Duodenal mucosa (tissue), 2 donors: ENCODE measurements around the gene EXOC6B.

Experiments used
- H3K27ac ChIP-seq: one replicate; pipeline ENCODE4 v1.7.0; 2013; ENCODE audit warnings: low read depth, low read length
- H3K27me3 ChIP-seq, 2 donors: one replicate each; pipeline ENCODE4 v1.7.0; 2013; ENCODE audit warnings: low read length in 2 of 2, control low read depth in 1 of 2; ENCODE audit not compliant: insufficient read depth in 2 of 2, control insufficient read depth in 1 of 2
- H3K36me3 ChIP-seq, 2 donors: one replicate each; pipeline ENCODE4 v1.7.0; 2013; ENCODE audit warnings: low read length in 2 of 2, control low read depth in 1 of 2; ENCODE audit not compliant: insufficient read depth in 2 of 2, control insufficient read depth in 1 of 2
- H3K4me1 ChIP-seq, 2 donors: one replicate each; pipeline ENCODE4 v1.7.0; 2013; ENCODE audit warnings: low read length in 2 of 2, control low read depth in 1 of 2; ENCODE audit not compliant: insufficient read depth in 2 of 2, control insufficient read depth in 1 of 2
- H3K4me3 ChIP-seq, 2 donors: one replicate each; pipeline ENCODE4 v1.7.0; 2013; ENCODE audit warnings: low read length in 2 of 2, low read depth in 1 of 2
- H3K9ac ChIP-seq, 2 donors: one replicate each; pipeline ENCODE4 v1.7.0; 2013; ENCODE audit warnings: low read length in 2 of 2, low read depth in 1 of 2
- H3K9me3 ChIP-seq, 2 donors: one replicate each; pipeline ENCODE4 v1.7.0; 2013; ENCODE audit warnings: low read length in 2 of 2, control low read depth in 1 of 2; ENCODE audit not compliant: control insufficient read depth in 1 of 2

The EXOC6B gene

GRCh38 chr2:72825257-72826155, at the start of gene EXOC6B:
EXOC6B (minus strand) TSS chr2:72826033.
- no peaks in the 10 kb centered on the region for H3K9me3 ChIP-seq
- no peaks in the 10 kb centered on the region for H3K36me3 ChIP-seq
- H3K9ac ChIP-seq: peak within 1 kb of the TSS; percentile 75 to 85
- H3K27me3 ChIP-seq: no peaks in the 10 kb centered on the region
- peaks cover 11 to 14% of the 10 kb centered on the region in 2 donors for H3K4me1 ChIP-seq
- peak within 1 kb of the TSS; percentile 87 to 96 for H3K4me3 ChIP-seq
- peak within 1 kb of the TSS; percentile 58 for H3K27ac ChIP-seq

- Histone ChIP-seq H3K9me3 (no peaks in the 10 kb centered on the region), H3K27ac (no peak overlapping the region), H3K9ac (no peak overlapping the region), H3K36me3 (no peaks in the 10 kb centered on the region), H3K4me1 (no peaks in the 10 kb centered on the region), H3K27me3 (peaks cover 0 to 4% of the 10 kb centered on the region in 2 donors), H3K4me3 (no peak overlapping the region)
Measured at GRCh38 chr2:72871880-72872279, 46.0 kb upstream of the EXOC6B start.

GRCh38 chr2:72871060-72871459, 45.2 kb upstream of the EXOC6B start:
- Histone ChIP-seq H3K27me3 (peaks cover 0 to 4% of the 10 kb centered on the region in 2 donors), H3K9ac (no peak overlapping the region), H3K4me1 (no peaks in the 10 kb centered on the region), H3K9me3 (no peaks in the 10 kb centered on the region), H3K4me3 (no peak overlapping the region), H3K36me3 (no peaks in the 10 kb centered on the region), H3K27ac (no peak overlapping the region)

GRCh38 chr2:72864500-72864899, 38.7 kb upstream of the EXOC6B start:
- no peaks in the 10 kb centered on the region for H3K36me3 ChIP-seq
- peaks cover 12 to 15% of the 10 kb centered on the region in 2 donors for H3K27me3 ChIP-seq
- H3K27ac ChIP-seq: no peak overlapping the region
- H3K4me3 ChIP-seq: no peak overlapping the region
- H3K9me3 ChIP-seq: no peaks in the 10 kb centered on the region
- H3K9ac ChIP-seq: no peak overlapping the region
- H3K4me1 ChIP-seq: peaks cover 4 to 10% of the 10 kb centered on the region in 2 donors

- H3K4me3 ChIP-seq: peak overlapping the region in 1 of 2 donors; percentile 48
- H3K9ac ChIP-seq: no peak overlapping the region
- no peaks in the 10 kb centered on the region for H3K9me3 ChIP-seq
- H3K36me3 ChIP-seq: no peaks in the 10 kb centered on the region
- peaks cover 4 to 10% of the 10 kb centered on the region in 2 donors for H3K4me1 ChIP-seq
- H3K27ac ChIP-seq: no peak overlapping the region
- H3K27me3 ChIP-seq: peaks cover 12 to 15% of the 10 kb centered on the region in 2 donors
Measured at GRCh38 chr2:72863046-72863445, 37.2 kb upstream of the EXOC6B start.

GRCh38 chr2:72862239-72862988, 36.6 kb upstream of the EXOC6B start:
- Histone ChIP-seq H3K27me3 (peaks cover 16 to 17% of the 10 kb centered on the region in 2 donors), H3K36me3 (no peaks in the 10 kb centered on the region), H3K4me3 (peak overlapping the region; percentile 48 to 59), H3K27ac (no peak overlapping the region), H3K9me3 (no peaks in the 10 kb centered on the region), H3K4me1 (peaks cover 4 to 10% of the 10 kb centered on the region in 2 donors), H3K9ac (peak overlapping the region in 1 of 2 donors; percentile 32)

- no peak overlapping the region for H3K4me3 ChIP-seq
- H3K4me1 ChIP-seq: peaks cover 4 to 10% of the 10 kb centered on the region in 2 donors
- peaks cover 22 to 32% of the 10 kb centered on the region in 2 donors for H3K27me3 ChIP-seq
- H3K36me3 ChIP-seq: no peaks in the 10 kb centered on the region
- H3K9ac ChIP-seq: no peak overlapping the region
- H3K27ac ChIP-seq: no peak overlapping the region
- no peaks in the 10 kb centered on the region for H3K9me3 ChIP-seq
Measured at GRCh38 chr2:72859831-72860262, 34.0 kb upstream of the EXOC6B start.

- no peaks in the 10 kb centered on the region for H3K36me3 ChIP-seq
- no peak overlapping the region for H3K27ac ChIP-seq
- no peak overlapping the region for H3K9ac ChIP-seq
- peaks cover 11 to 13% of the 10 kb centered on the region in 2 donors for H3K27me3 ChIP-seq
- H3K4me3 ChIP-seq: no peak overlapping the region
- H3K9me3 ChIP-seq: no peaks in the 10 kb centered on the region
- H3K4me1 ChIP-seq: no peaks in the 10 kb centered on the region
Measured at GRCh38 chr2:72851333-72851732, 25.5 kb upstream of the EXOC6B start.

- H3K9ac ChIP-seq: no peak overlapping the region
- no peaks in the 10 kb centered on the region for H3K4me1 ChIP-seq
- no peak overlapping the region for H3K27ac ChIP-seq
- H3K9me3 ChIP-seq: no peaks in the 10 kb centered on the region
- peaks cover 0 to 8% of the 10 kb centered on the region in 2 donors for H3K27me3 ChIP-seq
- no peak overlapping the region for H3K4me3 ChIP-seq
- H3K36me3 ChIP-seq: no peaks in the 10 kb centered on the region
Measured at GRCh38 chr2:72849138-72849462, 23.3 kb upstream of the EXOC6B start.
